Measurements from ENCODE around the gene NXN.
"Not testable (repeated sequence)": the region's sequence is repeated elsewhere in the genome, so short reads cannot be mapped to it uniquely, and the experiment has no call there.

The NXN gene

GRCh38 chr17:925817-926216 is 53.8 kb downstream of the NXN start:
- Histone ChIP-seq H3K18ac (ENCODE audit: low read depth in 1 of 2, low read length in 2 of 2) (peak overlapping the region in 1 of 2 experiments; percentile 6), H2BK5ac (ENCODE audit: low read depth, low read length, poor library complexity, severe bottlenecking) (no peak overlapping the region), H3K9me3 (ENCODE audit: control insufficient read depth, low read length) (no peaks in the 10 kb centered on the region), H3K4me3 (ENCODE audit: insufficient read depth in 1 of 2, low read depth in 1 of 2, low read length in 2 of 2) (no peak overlapping the region), H4K8ac (ENCODE audit: low read length) (no peak overlapping the region), H2AK5ac (ENCODE audit: low read length, severe bottlenecking) (peak overlapping the region; percentile 73), H3K27me3 (ENCODE audit: control insufficient read depth in 1 of 2, insufficient read depth in 1 of 2, low read length in 2 of 2) (no peaks in the 10 kb centered on the region), H2BK12ac (ENCODE audit: low read length in 2 of 2) (peak overlapping the region in 1 of 2 experiments; percentile 57), H3K9ac (ENCODE audit: low read length) (no peak overlapping the region), H3K4me1 (ENCODE audit: control insufficient read depth, insufficient read depth, low read depth, low read length) (peaks cover 30% of the 10 kb centered on the region), H3K79me1 (replicated peaks; ENCODE audit: low read length, poor library complexity, severe bottlenecking) (peaks cover 38% of the 10 kb centered on the region), H2BK15ac (ENCODE audit: low read depth, poor library complexity, severe bottlenecking) (peak overlapping the region; percentile 94), H2AFZ (ENCODE audit: low read depth, low read length) (no peak overlapping the region), H3K27ac (ENCODE audit: low read length, poor library complexity, severe bottlenecking) (no peak overlapping the region), H2BK120ac (ENCODE audit: low read depth, low read length) (peak overlapping the region; percentile 35), H4K91ac (ENCODE audit: low read length) (no peak overlapping the region), H3K14ac (ENCODE audit: low read length in 2 of 2) (no peak overlapping the region), H3K4me2 (ENCODE audit: low read length, poor library complexity, severe bottlenecking) (no peak overlapping the region), H3K36me3 (ENCODE audit: control insufficient read depth in 1 of 2, insufficient read depth in 2 of 2, low read depth in 1 of 2, low read length in 2 of 2) (peaks cover 0 to 7% of the 10 kb centered on the region in 2 experiments), H3K23ac (ENCODE audit: low read length in 2 of 2) (no peak overlapping the region), H3K4ac (ENCODE audit: low read depth in 1 of 2, low read length in 2 of 2) (no peak overlapping the region)
- WGBS, result 79% methylated on average over 6 of the region's 6 CpGs
- no peak for DNase-seq

GRCh38 chr17:924711-925475 is 54.7 kb downstream of the NXN start:
- Histone ChIP-seq H3K4me3 (ENCODE audit: insufficient read depth in 1 of 2, low read depth in 1 of 2, low read length in 2 of 2) (no peak overlapping the region), H3K9ac (ENCODE audit: low read length) (no peak overlapping the region), H3K27me3 (ENCODE audit: control insufficient read depth in 1 of 2, insufficient read depth in 1 of 2, low read length in 2 of 2) (no peaks in the 10 kb centered on the region), H3K79me1 (replicated peaks; ENCODE audit: low read length, poor library complexity, severe bottlenecking) (peaks cover 38% of the 10 kb centered on the region), H2BK5ac (ENCODE audit: low read depth, low read length, poor library complexity, severe bottlenecking) (no peak overlapping the region), H2BK120ac (ENCODE audit: low read depth, low read length) (peak overlapping the region; percentile 1), H4K8ac (ENCODE audit: low read length) (peak overlapping the region; percentile 7), H2AK5ac (ENCODE audit: low read length, severe bottlenecking) (peak overlapping the region; percentile 93), H3K14ac (ENCODE audit: low read length in 2 of 2) (no peak overlapping the region), H2BK15ac (ENCODE audit: low read depth, poor library complexity, severe bottlenecking) (no peak overlapping the region), H3K9me3 (ENCODE audit: control insufficient read depth, low read length) (no peaks in the 10 kb centered on the region), H3K18ac (ENCODE audit: low read depth in 1 of 2, low read length in 2 of 2) (peak overlapping the region in 1 of 2 experiments; percentile 41), H2AFZ (ENCODE audit: low read depth, low read length) (no peak overlapping the region), H3K36me3 (ENCODE audit: control insufficient read depth in 1 of 2, insufficient read depth in 2 of 2, low read depth in 1 of 2, low read length in 2 of 2) (peaks cover 0 to 13% of the 10 kb centered on the region in 2 experiments), H4K91ac (ENCODE audit: low read length) (no peak overlapping the region), H3K23ac (ENCODE audit: low read length in 2 of 2) (no peak overlapping the region), H2BK12ac (ENCODE audit: low read length in 2 of 2) (peak overlapping the region in 1 of 2 experiments; percentile 67), H3K4me2 (ENCODE audit: low read length, poor library complexity, severe bottlenecking) (no peak overlapping the region), H3K27ac (ENCODE audit: low read length, poor library complexity, severe bottlenecking) (no peak overlapping the region), H3K4me1 (ENCODE audit: control insufficient read depth, insufficient read depth, low read depth, low read length) (peaks cover 34% of the 10 kb centered on the region), H3K4ac (ENCODE audit: low read depth in 1 of 2, low read length in 2 of 2) (peak overlapping the region in 1 of 2 experiments; percentile 54)
- no peak for DNase-seq
- 92% methylated on average over 15 of the region's 15 CpGs for WGBS

GRCh38 chr17:924306-924705 is 55.3 kb downstream of the NXN start:
- not testable (repeated sequence) for H4K8ac ChIP-seq (ENCODE audit: low read length); H3K14ac ChIP-seq (ENCODE audit: low read length in 2 of 2); H3K27ac ChIP-seq (ENCODE audit: low read length, poor library complexity, severe bottlenecking); DNase-seq; H2AK5ac ChIP-seq (ENCODE audit: low read length, severe bottlenecking); H3K27me3 ChIP-seq (ENCODE audit: control insufficient read depth in 1 of 2, insufficient read depth in 1 of 2, low read length in 2 of 2); H3K9ac ChIP-seq (ENCODE audit: low read length); H3K18ac ChIP-seq (ENCODE audit: low read depth in 1 of 2, low read length in 2 of 2); H2BK5ac ChIP-seq (ENCODE audit: low read depth, low read length, poor library complexity, severe bottlenecking); H3K9me3 ChIP-seq (ENCODE audit: control insufficient read depth, low read length); H2AFZ ChIP-seq (ENCODE audit: low read depth, low read length); H3K4me2 ChIP-seq (ENCODE audit: low read length, poor library complexity, severe bottlenecking); H3K23ac ChIP-seq (ENCODE audit: low read length in 2 of 2); H4K91ac ChIP-seq (ENCODE audit: low read length); H2BK120ac ChIP-seq (ENCODE audit: low read depth, low read length); H3K4me3 ChIP-seq (ENCODE audit: insufficient read depth in 1 of 2, low read depth in 1 of 2, low read length in 2 of 2); H3K4ac ChIP-seq (ENCODE audit: low read depth in 1 of 2, low read length in 2 of 2); H2BK12ac ChIP-seq (ENCODE audit: low read length in 2 of 2); H2BK15ac ChIP-seq (ENCODE audit: low read depth, poor library complexity, severe bottlenecking)
- Histone ChIP-seq H3K36me3 (ENCODE audit: control insufficient read depth in 1 of 2, insufficient read depth in 2 of 2, low read depth in 1 of 2, low read length in 2 of 2) (peaks cover 0 to 19% of the 10 kb centered on the region in 2 experiments), H3K4me1 (ENCODE audit: control insufficient read depth, insufficient read depth, low read depth, low read length) (peaks cover 34% of the 10 kb centered on the region), H3K79me1 (replicated peaks; ENCODE audit: low read length, poor library complexity, severe bottlenecking) (peaks cover 40% of the 10 kb centered on the region)
- 96% methylated on average over 12 of the region's 15 CpGs for WGBS

GRCh38 chr17:923633-924032 is 55.9 kb downstream of the NXN start:
- H3K4me3 ChIP-seq (ENCODE audit: insufficient read depth in 1 of 2, low read depth in 1 of 2, low read length in 2 of 2), result no peak overlapping the region
- no peak overlapping the region for H3K27ac ChIP-seq (ENCODE audit: low read length, poor library complexity, severe bottlenecking)
- H4K8ac ChIP-seq (ENCODE audit: low read length), result no peak overlapping the region
- H2BK15ac ChIP-seq (ENCODE audit: low read depth, poor library complexity, severe bottlenecking), result no peak overlapping the region
- peaks cover 0 to 17% of the 10 kb centered on the region in 2 experiments for H3K36me3 ChIP-seq (ENCODE audit: control insufficient read depth in 1 of 2, insufficient read depth in 2 of 2, low read depth in 1 of 2, low read length in 2 of 2)
- no peak overlapping the region for H2BK5ac ChIP-seq (ENCODE audit: low read depth, low read length, poor library complexity, severe bottlenecking)
- H3K9me3 ChIP-seq (ENCODE audit: control insufficient read depth, low read length), result no peaks in the 10 kb centered on the region
- no peak overlapping the region for H2AFZ ChIP-seq (ENCODE audit: low read depth, low read length)
- no peak overlapping the region for H3K4ac ChIP-seq (ENCODE audit: low read depth in 1 of 2, low read length in 2 of 2)
- H3K23ac ChIP-seq (ENCODE audit: low read length in 2 of 2), result no peak overlapping the region
- no peak overlapping the region for H2BK12ac ChIP-seq (ENCODE audit: low read length in 2 of 2)
- peaks cover 37% of the 10 kb centered on the region for H3K79me1 ChIP-seq (replicated peaks; ENCODE audit: low read length, poor library complexity, severe bottlenecking)
- no peaks in the 10 kb centered on the region for H3K27me3 ChIP-seq (ENCODE audit: control insufficient read depth in 1 of 2, insufficient read depth in 1 of 2, low read length in 2 of 2)
- no peak overlapping the region for H3K18ac ChIP-seq (ENCODE audit: low read depth in 1 of 2, low read length in 2 of 2)
- H4K91ac ChIP-seq (ENCODE audit: low read length), result no peak overlapping the region
- H2AK5ac ChIP-seq (ENCODE audit: low read length, severe bottlenecking), result no peak overlapping the region
- no peak overlapping the region for H3K9ac ChIP-seq (ENCODE audit: low read length)
- H3K4me1 ChIP-seq (ENCODE audit: control insufficient read depth, insufficient read depth, low read depth, low read length), result peaks cover 31% of the 10 kb centered on the region
- no peak overlapping the region for H3K14ac ChIP-seq (ENCODE audit: low read length in 2 of 2)
- 94% methylated on average over 5 of the region's 9 CpGs for WGBS
- H2BK120ac ChIP-seq (ENCODE audit: low read depth, low read length), result no peak overlapping the region
- DNase-seq, result no peak
- H3K4me2 ChIP-seq (ENCODE audit: low read length, poor library complexity, severe bottlenecking), result no peak overlapping the region
